Measurements from ENCODE around the gene NTF4.
"Not testable (repeated sequence)": the region's sequence is repeated elsewhere in the genome, so short reads cannot be mapped to it uniquely, and the experiment has no call there.

The NTF4 gene

DNA sequence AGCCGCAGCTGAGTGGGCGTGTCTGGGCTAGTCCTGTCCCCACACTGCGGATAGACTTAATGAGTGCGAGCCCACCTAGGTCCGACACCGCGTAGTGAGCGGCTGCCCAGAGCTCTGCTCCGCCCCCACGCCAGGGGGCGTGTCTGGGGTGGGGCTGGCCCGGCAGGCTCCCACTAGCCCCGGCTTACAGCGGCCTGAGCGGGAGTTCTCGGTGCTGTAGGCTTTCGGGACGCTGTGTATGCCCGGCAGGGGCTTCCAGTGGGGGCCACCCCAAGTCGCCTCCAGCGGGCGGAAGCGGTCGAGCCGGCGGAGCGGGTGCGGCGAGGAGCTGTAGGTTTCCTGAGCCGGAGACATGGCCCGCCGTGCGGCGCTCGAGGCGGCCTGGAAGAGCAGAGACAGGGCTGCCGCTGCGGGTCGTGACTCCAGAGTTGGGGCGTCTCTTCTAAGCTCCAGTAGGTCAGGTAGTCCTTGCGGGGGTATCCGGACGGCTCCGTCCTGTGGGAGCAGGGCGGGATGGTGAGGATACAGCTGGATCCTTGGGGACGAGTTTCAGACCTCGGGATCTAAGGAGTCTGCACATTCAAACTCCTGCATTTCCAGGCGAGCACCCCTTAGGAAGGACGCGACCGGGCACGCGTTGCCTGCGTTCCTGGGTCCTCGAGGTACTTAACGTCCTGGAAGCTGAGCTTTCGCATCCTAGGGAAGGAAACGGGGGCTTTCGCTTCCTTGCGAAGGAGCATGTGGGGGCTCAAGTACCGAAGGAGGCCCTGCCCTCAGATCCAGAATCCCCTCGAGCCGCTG lies 8.3 kb downstream of the NTF4 start:
- no peak for DNase-seq

DNA sequence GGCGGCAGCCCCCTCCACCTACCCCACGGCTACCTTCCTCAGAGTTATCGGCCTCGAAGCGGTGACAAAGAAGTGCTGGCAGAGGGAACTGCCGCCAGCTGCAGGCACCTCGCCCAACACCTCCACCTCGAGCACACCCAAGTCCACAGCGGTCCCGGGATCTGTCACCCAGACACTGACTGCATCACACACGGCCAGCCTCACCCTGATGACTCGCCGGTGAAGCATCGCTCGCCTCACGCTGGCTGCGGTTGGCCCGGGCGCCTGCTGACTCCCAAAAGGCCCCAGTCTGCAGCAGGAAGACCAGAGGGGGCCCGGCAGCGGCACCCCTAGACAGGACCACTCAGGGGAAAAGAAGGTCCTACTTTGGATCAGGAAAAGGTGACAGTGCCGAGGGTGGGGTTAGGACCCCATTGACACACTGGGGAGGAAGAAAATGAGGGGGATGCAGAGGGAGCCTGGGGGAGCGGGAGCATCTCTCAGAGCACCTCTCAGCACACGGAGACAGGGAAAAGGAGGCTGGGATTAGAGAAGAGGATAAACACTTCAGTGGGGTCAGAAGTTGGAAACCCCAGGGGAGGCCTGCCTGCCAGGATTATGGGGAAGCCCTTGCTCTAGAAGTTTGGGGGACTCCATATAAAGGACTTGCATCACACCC lies 14.1 kb downstream of the NTF4 start:
- DNase-seq, result not testable (repeated sequence)

DNA sequence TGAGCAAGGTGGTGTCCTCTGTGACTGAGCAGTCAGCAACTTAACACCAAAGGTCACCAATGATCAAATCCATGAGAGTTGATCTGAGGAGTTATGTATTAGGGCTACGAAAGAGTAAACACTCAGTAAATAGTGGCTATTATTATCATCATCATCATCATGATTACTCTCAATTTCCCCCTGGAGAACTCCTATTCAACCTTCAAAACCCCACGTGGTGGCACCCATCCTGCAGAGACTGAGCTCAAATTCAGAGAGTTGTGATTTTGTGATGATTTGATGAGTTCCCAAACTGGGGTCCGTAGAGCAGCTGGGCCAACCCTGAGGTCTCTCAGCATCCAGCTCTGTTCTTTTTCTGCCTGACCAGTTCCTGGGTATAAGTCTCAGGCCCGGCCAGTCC lies 14.8 kb downstream of the NTF4 start:
- not testable (repeated sequence) for DNase-seq

DNA sequence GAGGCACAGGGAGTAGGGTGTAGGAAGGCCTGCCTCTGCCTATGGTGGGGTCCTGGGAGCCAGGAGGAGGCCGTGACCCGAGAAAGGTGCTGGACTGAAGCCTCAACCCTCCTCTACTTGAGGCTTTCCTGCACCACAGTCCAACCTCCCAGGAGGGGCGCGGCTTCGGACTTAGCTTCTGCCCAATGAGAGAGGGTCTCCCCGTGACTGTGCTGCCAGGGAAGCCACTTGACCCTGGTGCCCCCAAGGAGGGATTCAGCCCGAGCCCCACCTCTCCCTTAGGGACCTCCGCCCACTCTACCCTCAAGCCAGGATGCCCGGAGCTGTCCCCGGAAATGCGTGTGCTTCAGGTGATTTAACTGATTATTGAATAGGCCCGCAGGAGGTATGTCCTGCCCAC lies 15.6 kb downstream of the NTF4 start, which contains the start of gene CGB8:
CGB8 (minus strand) TSS at position 101 of the 400 bp plus-strand sequence. CDS start 372 bp downstream, outside the sequence.
- not testable (repeated sequence) for DNase-seq

DNA sequence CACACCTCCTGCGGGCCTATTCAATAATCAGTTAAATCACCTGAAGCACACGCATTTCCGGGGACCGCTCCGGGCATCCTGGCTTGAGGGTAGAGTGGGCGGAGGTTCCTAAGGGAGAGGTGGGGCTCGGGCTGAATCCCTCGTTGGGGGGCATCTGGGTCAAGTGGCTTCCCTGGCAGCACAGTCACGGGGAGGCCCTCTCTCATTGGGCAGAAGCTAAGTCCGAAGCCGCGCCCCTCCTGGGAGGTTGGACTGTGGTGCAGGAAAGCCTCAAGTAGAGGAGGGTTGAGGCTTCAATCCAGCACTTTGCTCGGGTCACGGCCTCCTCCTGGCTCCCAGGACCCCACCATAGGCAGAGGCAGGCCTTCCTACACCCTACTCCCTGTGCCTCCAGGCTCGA lies 21.1 kb downstream of the NTF4 start, which contains the start of gene CGB5:
CGB5 (plus strand) TSS at position 301 of the 400 bp plus-strand sequence. CDS start 362 bp downstream, outside the sequence.
- not testable (repeated sequence) for DNase-seq

DNA sequence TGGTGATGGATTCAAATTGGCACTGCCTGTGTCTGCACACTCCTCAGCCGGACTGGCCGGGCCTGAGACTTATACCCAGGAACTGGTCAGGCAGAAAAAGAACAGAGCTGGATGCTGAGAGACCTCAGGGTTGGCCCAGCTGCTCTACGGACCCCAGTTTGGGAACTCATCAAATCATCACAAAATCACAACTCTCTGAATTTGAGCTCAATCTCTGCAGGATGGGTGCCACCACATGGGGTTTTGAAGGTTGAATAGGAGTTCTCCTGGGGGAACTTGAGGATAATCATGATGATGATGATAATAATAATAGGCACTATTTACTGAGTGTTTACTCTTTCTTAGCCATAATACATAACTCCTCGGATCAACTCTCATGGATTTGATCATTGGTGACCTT lies 22.0 kb downstream of the NTF4 start:
- DNase-seq, result not testable (repeated sequence)

DNA sequence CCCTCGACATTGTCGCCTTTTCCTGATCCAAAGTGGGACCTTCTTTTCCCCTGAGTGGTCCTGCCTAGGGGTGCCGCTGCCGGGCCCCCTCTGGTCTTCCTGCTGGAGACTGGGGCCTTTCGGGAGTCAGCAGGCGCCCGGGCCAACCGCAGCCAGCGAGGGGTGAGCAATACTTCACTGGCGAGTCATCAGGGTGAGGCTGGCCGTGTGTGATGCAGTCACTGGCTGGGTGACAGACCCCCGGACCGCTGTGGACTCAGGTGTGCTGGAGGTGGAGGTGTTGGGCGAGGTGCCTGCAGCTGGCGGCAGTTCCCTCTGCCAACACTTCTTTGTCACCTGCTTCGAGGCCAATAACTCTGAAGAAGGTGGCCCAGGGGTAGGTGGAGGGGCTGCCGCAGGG lies 22.4 kb downstream of the NTF4 start:
- no peak for DNase-seq

DNA sequence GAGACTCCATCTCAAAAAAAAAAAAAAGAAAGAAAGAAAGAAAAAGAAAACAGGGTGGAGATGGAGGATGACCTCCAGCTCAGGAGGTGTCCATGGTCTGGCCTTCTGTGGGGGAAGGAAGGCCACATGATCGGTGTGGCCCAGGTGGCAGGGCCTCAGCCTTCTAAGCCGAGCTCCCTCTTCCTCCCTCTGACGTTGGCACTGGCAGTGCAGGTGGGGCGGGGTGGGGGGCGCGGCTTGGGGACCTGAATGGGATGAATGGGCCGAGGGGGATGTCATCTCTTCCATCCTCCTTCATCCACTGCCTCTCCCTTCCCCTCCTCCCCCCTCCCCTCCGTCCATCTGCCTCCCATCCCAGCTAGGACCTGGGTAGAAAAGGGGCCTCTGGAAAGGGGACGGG lies 24.9 kb downstream of the NTF4 start:
- not testable (repeated sequence) for DNase-seq

DNA sequence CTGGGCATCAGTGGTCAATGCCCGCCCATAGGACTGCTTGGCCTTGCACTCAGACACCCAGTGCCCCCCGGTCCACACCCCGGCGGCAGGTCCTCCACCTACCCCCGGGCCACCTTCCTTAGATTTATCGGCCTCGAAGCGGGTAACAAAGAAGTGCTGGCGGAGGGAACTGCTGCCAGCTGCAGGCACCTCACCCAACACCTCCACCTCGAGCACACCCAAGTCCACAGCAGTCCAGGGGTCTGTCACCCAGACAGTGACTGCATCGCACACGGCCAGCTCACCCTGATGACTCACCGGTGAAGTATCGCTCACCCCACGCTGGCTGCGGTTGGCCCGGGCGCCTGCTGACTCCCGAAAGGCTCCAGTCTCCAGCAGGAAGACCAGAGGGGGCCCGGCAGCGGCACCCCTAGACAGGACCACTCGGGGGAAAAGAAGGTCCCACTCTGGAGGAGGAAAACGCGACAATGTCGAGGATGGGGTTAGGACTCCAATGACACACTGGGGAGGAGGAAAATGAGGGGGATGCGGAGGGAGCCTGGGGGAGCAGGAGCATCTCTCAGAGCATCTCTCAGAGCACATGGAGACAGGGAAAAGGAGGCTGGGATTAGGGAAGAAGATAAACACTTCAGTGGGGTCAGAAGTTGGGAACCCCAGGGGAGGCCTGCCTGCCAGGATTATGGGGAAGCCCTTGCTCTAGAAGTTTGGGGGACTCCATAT lies 25.9 kb downstream of the NTF4 start:
- DNase-seq, result not testable (repeated sequence)

DNA sequence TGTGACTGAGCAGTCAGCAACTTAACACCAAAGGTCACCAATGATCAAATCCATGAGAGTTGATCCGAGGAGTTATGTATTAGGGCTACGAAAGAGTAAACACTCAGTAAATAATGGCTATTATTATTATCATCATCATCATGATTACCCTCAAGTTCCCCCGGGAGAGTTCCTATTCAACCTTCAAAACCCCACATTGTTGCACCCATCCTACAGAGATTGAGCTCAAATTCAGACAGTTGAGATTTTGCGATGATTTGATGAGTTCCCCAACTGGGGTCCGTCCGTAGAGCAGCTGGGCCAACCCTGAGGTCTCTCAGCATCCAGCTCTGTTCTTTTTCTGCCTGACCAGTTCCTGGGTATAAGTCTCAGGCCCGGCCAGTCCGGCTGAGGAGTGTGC lies 26.5 kb downstream of the NTF4 start:
- DNase-seq, result not testable (repeated sequence)

DNA sequence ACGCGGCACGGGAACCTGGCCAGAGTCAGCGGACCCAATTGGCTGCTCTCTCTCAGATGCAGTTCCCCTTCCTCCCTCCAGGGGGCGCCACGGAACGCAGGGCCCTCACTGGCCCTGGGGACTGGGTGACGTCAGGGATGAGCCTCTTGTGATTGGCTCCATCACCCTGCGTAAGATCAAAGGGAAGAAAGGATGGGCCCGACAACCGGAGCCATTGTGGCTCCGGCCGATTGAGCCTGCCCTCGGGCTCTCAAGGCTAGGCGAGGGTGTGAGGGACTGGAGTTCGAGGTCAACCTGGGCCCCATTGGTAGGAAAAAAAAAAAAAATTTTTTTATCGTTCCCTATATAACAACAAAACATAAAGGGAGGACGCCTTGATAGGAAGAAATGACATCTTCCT lies 27.8 kb downstream of the NTF4 start, which contains the start of gene CGB1:
CGB1 (minus strand) TSS at position 81 of the 400 bp plus-strand sequence. CDS start 184 bp downstream, outside the sequence.
- DNase-seq, result peak; percentile 36

DNA sequence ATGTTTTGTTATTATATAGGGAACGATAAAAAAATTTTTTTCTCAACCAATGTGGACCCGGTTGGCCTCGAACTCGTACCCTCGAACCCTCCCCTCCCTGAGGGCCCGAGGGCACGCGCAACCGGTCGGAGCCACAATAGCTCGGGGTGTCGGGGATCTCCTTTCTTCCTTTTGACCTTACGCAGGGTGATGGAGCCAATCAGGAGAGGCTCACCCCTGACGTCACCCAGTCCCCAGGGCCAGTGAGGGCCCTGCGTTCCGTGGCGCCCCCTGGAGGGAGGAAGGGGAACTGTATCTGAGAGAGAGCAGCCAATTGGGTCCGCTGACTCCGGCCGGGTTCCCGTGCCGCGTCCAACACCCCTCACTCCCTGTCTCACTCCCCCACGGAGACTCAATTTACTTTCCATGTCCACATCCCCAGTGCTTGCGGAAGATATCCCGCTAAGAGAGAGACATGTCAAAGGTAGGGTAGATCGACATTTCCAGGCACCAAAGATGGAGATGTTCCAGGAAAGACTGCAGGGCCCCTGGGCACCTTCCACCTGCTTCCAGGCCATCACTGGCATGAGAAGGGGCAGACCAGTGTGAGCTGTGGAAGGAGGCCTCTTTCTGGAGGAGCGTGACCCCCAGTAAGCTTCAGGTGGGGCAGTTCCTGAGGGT lies 32.8 kb downstream of the NTF4 start, which contains the start of gene CGB2:
CGB2 (plus strand) TSS at position 249 of the 660 bp plus-strand sequence; CDS start at position 455, 206 bp downstream.
- peak; percentile 78 for DNase-seq

DNA sequence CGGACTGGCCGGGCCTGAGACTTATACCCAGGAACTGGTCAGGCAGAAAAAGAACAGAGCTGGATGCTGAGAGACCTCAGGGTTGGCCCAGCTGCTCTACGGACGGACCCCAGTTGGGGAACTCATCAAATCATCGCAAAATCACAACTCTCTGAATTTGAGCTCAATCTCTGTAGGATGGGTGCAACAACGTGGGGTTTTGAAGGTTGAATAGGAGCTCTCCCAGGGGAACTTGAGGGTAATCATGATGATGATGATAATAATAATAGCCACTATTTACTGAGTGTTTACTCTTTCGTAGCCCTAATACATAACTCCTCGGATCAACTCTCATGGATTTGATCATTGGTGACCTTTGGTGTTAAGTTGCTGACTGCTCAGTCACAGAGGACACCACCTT lies 34.3 kb downstream of the NTF4 start:
- not testable (repeated sequence) for DNase-seq

DNA sequence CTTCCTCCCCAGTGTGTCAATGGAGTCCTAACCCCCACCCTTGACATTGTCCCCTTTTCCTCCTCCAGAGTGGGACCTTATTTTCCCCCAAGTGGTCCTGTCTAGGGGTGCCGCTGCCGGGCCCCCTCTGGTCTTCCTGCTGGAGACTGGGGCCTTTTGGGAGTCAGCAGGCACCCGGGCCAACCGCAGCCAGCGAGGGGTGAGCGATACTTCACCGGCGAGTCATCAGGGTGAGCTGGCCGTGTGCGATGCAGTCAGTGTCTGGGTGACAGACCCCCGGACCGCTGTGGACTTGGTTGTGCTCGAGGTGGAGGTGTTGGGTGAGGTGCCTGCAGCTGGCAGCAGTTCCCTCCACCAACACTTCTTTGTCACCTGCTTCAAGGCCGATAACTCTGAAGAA lies 34.9 kb downstream of the NTF4 start:
- not testable (repeated sequence) for DNase-seq

DNA sequence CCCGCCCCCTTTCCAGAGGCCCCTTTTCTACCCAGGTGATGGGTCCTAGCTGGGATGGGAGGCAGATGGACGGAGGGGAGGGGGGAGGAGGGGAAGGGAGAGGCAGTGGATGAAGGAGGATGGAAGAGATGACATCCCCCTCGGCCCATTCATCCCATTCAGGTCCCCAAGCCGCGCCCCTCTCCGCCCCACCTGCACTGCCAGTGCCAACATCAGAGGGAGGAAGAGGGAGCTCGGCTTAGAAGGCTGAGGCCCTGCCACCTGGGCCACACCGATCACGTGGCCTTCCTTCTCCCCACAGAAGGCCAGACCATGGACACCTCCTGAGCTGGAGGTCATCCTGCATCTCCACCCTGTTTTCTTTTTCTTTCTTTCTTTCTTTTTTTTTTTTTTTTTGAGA lies 35.9 kb downstream of the NTF4 start:
- DNase-seq, result not testable (repeated sequence)

DNA sequence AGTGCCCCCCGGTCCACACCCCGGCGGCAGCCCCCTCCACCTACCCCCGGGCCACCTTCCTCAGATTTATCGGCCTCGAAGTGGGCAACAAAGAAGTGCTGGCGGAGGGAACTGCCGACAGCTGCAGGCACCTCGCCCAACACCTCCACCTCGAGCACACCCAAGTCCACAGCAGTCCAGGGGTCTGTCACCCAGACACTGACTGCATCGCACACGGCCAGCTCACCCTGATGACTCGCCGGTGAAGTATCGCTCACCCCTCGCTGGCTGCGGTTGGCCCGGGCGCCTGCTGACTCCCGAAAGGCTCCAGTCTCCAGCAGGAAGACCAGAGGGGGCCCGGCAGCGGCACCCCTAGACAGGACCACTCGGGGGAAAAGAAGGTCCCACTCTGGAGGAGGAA lies 39.0 kb downstream of the NTF4 start:
- not testable (repeated sequence) for DNase-seq

DNA sequence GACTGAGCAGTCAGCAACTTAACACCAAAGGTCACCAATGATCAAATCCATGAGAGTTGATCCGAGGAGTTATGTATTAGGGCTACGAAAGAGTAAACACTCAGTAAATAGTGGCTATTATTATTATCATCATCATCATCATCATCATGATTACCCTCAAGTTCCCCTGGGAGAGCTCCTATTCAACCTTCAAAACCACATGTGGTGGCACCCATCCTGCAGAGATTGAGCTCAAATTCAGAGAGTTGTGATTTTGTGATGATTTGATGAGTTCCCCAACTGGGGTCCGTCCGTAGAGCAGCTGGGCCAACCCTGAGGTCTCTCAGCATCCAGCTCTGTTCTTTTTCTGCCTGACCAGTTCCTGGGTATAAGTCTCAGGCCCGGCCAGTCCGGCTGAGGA lies 39.5 kb downstream of the NTF4 start:
- DNase-seq, result not testable (repeated sequence)

DNA sequence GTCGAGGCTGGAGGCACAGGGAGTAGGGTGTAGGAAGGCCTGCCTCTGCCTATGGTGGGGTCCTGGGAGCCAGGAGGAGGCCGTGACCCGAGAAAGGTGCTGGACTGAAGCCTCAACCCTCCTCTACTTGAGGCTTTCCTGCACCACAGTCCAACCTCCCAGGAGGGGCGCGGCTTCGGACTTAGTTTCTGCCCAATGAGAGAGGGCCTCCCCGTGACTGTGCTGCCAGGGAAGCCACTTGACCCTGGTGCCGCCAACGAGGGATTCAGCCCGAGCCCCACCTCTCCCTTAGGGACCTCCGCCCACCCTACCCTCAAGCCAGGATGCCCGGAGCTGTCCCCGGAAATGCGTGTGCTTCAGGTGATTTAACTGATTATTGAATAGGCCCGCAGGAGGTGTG lies 40.4 kb downstream of the NTF4 start, which contains the start of gene CGB3:
CGB3 (minus strand) TSS at position 101 of the 400 bp plus-strand sequence. CDS start 362 bp downstream, outside the sequence.
- not testable (repeated sequence) for DNase-seq

DNA sequence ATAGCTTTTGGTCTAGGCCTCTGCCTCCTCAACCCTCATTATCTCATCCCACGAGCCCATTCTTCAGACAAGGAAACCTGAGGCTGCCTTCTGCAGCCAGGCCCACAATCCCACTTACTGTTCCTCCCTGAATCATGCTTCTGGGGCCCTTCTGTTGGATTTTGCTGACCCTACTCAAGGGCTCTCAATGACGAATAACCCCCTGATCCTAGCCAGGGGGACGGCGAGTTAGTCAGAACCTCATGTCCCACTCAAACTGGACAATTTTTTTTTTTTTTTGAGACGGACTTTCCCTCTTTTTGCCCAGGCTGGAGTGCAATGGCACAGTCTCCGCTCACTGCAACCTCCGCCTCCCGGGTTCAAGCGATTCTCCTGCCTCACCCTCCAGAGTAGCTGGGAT lies 42.5 kb downstream of the NTF4 start:
- no peak for DNase-seq

DNA sequence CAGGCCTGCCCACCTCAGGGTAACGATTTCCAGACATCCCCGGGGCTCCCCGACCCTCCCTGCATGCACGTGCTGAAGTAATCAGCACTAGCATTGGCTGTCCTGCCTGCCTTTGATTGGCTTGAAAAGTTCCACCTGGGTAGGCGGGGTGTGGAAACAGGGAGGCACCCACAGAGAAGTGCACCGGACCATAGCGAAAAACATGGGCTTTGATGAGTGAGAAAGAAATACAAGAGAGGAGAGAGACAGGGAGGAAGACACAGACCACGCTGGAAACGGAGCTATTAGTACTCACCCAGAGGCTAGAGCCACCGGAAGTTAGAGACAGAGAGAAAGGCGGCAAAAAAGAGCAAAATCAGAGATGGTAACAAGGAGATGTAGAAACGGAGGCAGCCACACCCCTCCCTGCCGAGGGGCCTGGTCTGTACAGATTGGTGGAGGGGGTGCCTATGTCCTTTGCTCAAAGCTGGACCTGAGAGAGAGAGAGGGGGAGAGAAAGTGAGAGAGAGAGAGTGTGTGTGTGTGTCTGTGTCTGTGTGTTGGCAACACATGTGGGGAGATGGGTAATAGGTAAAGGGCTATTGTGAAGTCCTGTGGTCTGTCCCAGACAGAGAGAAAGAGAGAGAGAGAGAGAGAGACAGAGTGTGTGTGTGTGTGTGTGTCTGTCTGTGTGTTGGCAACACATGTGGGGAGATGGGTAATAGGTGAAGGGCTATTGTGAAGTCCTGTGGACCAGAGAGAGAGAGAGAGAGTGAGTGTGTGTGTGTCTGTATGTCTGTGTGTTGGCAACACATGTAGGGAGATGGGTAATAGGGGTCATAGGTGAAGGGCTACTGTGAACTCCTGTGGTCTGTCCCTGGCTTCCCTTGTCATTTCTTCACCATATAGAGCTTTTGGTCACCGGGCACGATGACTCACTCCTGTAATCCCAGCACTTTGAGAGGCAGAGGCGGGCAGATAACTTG lies 43.4 kb downstream of the NTF4 start:
- no peak for DNase-seq

DNA sequence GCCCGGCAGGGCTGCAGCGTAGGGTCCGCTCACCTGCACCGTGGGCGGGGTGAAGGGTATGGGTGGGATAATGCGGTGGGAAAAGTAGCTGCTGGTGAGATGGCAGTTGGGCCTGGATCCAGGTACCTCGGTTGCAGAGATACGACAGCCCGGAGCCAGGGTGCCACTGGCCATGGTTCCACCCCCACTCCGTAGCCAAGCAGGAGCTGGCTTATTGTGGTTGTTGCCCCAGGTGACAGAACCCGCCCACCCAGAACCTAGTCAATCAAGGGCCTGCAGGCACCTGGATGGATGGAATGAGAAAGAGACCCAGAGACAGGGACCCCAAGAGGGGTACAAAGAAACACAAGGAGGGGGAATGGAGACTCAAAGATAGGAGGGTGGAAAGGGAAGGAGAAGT lies 44.3 kb downstream of the NTF4 start:
- no peak for DNase-seq

Measured in NCI-H2171 (cell line).